Measurements from ENCODE around the gene MMS19. TPM values are rescaled to one million over a fixed set of nuclear protein-coding genes. Genes with fewer than 3 reads are reported as not detected.

The MMS19 gene
- total RNA-seq, 1 experiment from 2014 or later: 70.6 TPM

GRCh38 chr10:97434055-97434454 is 64.2 kb downstream of the MMS19 start:
- BruUV-seq (replicated peaks): no TSS peak
- no peak overlapping the region for H3K4me3 ChIP-seq (ENCODE audit: low read depth, low read length, poor library complexity, severe bottlenecking)
- intact Hi-C loops (cut with micrococcal nuclease; ENCODE audit: unreplicated experiment): no loop called here
- H3K27ac ChIP-seq (ENCODE audit: low read depth, low read length, poor library complexity, severe bottlenecking): no peak overlapping the region
- ChIA-PET POLR2A (ENCODE audit: low non-redundant PET) (no interaction called here), CTCF (no interaction called here)
- H3K9me3 ChIP-seq (ENCODE audit: low read depth, low read length, poor library complexity, severe bottlenecking): no peaks in the 10 kb centered on the region
- H3K27me3 ChIP-seq (replicated peaks; ENCODE audit: insufficient read depth, low read depth, low read length, poor library complexity): no peaks in the 10 kb centered on the region
- H3K36me3 ChIP-seq (ENCODE audit: insufficient read depth, low read length, poor library complexity, severe bottlenecking): peaks cover 75% of the 10 kb centered on the region
- TF ChIP-seq EZH2 (IDR thresholded peaks at IDR 0.05; ENCODE audit: borderline replicate concordance, low read depth, low read length, poor library complexity, severe bottlenecking) (no peak), CTCF (conservative IDR thresholded peaks at IDR 0.05; ENCODE audit: low read depth, low read length) (no peak)
- no peak for DNase-seq (ENCODE audit: low spot score)
- no peaks in the 10 kb centered on the region for H3K4me1 ChIP-seq (ENCODE audit: insufficient read depth, low read length, poor library complexity, severe bottlenecking)

- Histone ChIP-seq H3K27ac (ENCODE audit: low read depth, low read length, poor library complexity, severe bottlenecking) (peak overlapping the region; percentile 91), H3K27me3 (replicated peaks; ENCODE audit: insufficient read depth, low read depth, low read length, poor library complexity) (no peaks in the 10 kb centered on the region), H3K4me3 (ENCODE audit: low read depth, low read length, poor library complexity, severe bottlenecking) (peak overlapping the region; percentile 79), H3K36me3 (ENCODE audit: insufficient read depth, low read length, poor library complexity, severe bottlenecking) (peaks cover 55% of the 10 kb centered on the region), H3K4me1 (ENCODE audit: insufficient read depth, low read length, poor library complexity, severe bottlenecking) (peaks cover 10% of the 10 kb centered on the region), H3K9me3 (ENCODE audit: low read depth, low read length, poor library complexity, severe bottlenecking) (no peaks in the 10 kb centered on the region)
- POLR2A ChIA-PET (ENCODE audit: low non-redundant PET): no interaction called here
- TF ChIP-seq EZH2 (IDR thresholded peaks at IDR 0.05; ENCODE audit: borderline replicate concordance, low read depth, low read length, poor library complexity, severe bottlenecking): no peak
- no peak for TF ChIP-seq CTCF (conservative IDR thresholded peaks at IDR 0.05; ENCODE audit: low read depth, low read length)
- no TSS peak for BruUV-seq (replicated peaks)
- DNase-seq (ENCODE audit: low spot score): peak; percentile 68
- CTCF ChIA-PET: no interaction called here
- intact Hi-C loops (cut with micrococcal nuclease; ENCODE audit: unreplicated experiment): no loop called here
Observed at GRCh38 chr10:97428572-97428981, 69.6 kb downstream of the MMS19 start.

- peaks cover 51% of the 10 kb centered on the region for H3K36me3 ChIP-seq (ENCODE audit: insufficient read depth, low read length, poor library complexity, severe bottlenecking)
Observed at GRCh38 chr10:97427571-97428179, 70.5 kb downstream of the MMS19 start.

More at GRCh38 chr10:97427571-97428179, 70.5 kb downstream of the MMS19 start:
- CTCF ChIA-PET: no interaction called here
- DNase-seq (ENCODE audit: low spot score): peak; percentile 42
- Histone ChIP-seq H3K27me3 (replicated peaks; ENCODE audit: insufficient read depth, low read depth, low read length, poor library complexity) (no peaks in the 10 kb centered on the region), H3K4me1 (ENCODE audit: insufficient read depth, low read length, poor library complexity, severe bottlenecking) (peaks cover 10% of the 10 kb centered on the region), H3K4me3 (ENCODE audit: low read depth, low read length, poor library complexity, severe bottlenecking) (peak overlapping the region; percentile 79), H3K27ac (ENCODE audit: low read depth, low read length, poor library complexity, severe bottlenecking) (peak overlapping the region; percentile 91), H3K9me3 (ENCODE audit: low read depth, low read length, poor library complexity, severe bottlenecking) (no peaks in the 10 kb centered on the region)
- intact Hi-C loops (cut with micrococcal nuclease; ENCODE audit: unreplicated experiment): no loop called here
- TF ChIP-seq EZH2 (IDR thresholded peaks at IDR 0.05; ENCODE audit: borderline replicate concordance, low read depth, low read length, poor library complexity, severe bottlenecking) (no peak), CTCF (conservative IDR thresholded peaks at IDR 0.05; ENCODE audit: low read depth, low read length) (no peak)
- BruUV-seq (replicated peaks): TSS peak; percentile 38
- POLR2A ChIA-PET (ENCODE audit: low non-redundant PET): no interaction called here

All from A673 (cell line).